Progenitor cell of endocrine pancreas (in vitro differentiated cells): ENCODE data around the gene CHRNA3. TPM values are rescaled to one million over a fixed set of nuclear protein-coding genes. Genes with fewer than 3 reads are reported as not detected.
"Not testable (repeated sequence)": the region's sequence is repeated elsewhere in the genome, so short reads cannot be mapped to it uniquely, and the experiment has no call there.

Experiments
- DNase-seq: peaks from one replicate; pipeline ENCODE4 v3.0.0; 2021; ENCODE audit warnings: low spot score; ENCODE audit not compliant: unreplicated experiment
- H3K27ac Mint-ChIP-seq: 2 replicates; pipeline ENCODE4 v1.8.0; 2021; ENCODE audit warnings: mild to moderate bottlenecking, moderate library complexity, mixed read lengths
- H3K27me3 Mint-ChIP-seq: 2 replicates; pipeline ENCODE4 v1.8.0; 2021; ENCODE audit warnings: mixed read lengths
- H3K36me3 Mint-ChIP-seq: 2 replicates; pipeline ENCODE4 v1.8.0; 2022; ENCODE audit warnings: mixed read lengths; ENCODE audit not compliant: insufficient read depth
- H3K4me1 Mint-ChIP-seq: 2 replicates; pipeline ENCODE4 v1.8.0; 2021; ENCODE audit warnings: low read depth, mixed read lengths
- H3K4me3 Mint-ChIP-seq: 2 replicates; pipeline ENCODE4 v1.8.0; 2021; ENCODE audit warnings: low read depth, mild to moderate bottlenecking, moderate library complexity, mixed read lengths
- H3K9me3 Mint-ChIP-seq: 2 replicates; pipeline ENCODE4 v1.8.0; 2021; ENCODE audit warnings: low read depth, mixed read lengths
- total RNA-seq: library from RNA; stranded (reverse); gene quantifications from 2 replicates; pipeline ENCODE4 v1.2.1, GENCODE V29; 2021
- TF ChIP-seq, protein P1 (sequence below): fragments of 200-600 bp; sonication (generic); IDR thresholded peaks from one replicate; pipeline ENCODE4 v1.5.0; 2021; ENCODE audit warnings: antibody characterized with exemption, mild to moderate bottlenecking; ENCODE audit not compliant: unreplicated experiment

Gene CHRNA3
- total RNA-seq, 1 donor from 2014 or later: 0.29 TPM

DNA sequence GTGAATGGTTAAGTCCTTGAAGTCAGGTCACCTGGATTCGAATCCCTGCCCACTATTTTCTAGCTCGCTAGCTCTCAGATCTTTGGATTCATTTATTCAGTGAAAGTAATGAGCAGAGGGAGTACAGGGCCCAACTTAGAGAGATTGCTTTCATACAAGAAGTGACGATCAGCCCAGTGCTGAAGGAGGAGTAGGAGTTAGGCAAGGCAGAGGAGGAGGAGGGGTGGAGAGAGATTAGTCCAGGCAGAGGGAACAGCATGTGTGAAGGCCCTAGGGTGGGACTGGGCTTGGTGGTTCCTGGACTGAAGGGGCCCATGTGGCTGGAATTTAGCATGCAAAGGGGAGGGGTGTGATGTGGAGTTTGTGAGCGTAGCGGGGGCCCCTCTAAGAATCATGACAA is 59.3 kb downstream of the CHRNA3 start:
- Mint-ChIP-seq H3K4me3 (no peak overlapping the region), H3K4me1 (peaks cover 5% of the 10 kb centered on the region), H3K27me3 (peaks cover 33% of the 10 kb centered on the region), H3K36me3 (no peaks in the 10 kb centered on the region), H3K27ac (no peak overlapping the region), H3K9me3 (no peaks in the 10 kb centered on the region)
- DNase-seq: no peak
- TF ChIP-seq, protein P1, sequence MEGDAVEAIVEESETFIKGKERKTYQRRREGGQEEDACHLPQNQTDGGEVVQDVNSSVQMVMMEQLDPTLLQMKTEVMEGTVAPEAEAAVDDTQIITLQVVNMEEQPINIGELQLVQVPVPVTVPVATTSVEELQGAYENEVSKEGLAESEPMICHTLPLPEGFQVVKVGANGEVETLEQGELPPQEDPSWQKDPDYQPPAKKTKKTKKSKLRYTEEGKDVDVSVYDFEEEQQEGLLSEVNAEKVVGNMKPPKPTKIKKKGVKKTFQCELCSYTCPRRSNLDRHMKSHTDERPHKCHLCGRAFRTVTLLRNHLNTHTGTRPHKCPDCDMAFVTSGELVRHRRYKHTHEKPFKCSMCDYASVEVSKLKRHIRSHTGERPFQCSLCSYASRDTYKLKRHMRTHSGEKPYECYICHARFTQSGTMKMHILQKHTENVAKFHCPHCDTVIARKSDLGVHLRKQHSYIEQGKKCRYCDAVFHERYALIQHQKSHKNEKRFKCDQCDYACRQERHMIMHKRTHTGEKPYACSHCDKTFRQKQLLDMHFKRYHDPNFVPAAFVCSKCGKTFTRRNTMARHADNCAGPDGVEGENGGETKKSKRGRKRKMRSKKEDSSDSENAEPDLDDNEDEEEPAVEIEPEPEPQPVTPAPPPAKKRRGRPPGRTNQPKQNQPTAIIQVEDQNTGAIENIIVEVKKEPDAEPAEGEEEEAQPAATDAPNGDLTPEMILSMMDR: no peak

DNA sequence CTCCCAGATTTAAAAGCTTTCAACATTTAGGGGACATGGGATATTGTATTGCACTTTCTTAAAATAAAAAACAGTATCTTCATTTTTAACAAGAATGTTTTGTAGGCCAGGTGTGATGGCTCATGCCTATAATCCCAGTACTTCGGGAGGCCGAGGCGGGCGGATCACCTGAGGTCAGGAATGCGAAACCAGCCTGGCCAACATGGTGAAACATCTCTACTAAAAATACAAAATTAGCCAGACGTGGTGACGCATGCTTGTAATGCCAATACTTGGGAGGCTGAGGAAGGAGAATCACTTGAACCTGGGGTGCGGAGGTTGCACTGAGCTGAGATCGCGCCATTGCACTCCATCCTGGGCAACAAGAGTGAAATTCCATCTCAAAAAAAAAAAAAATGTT is 60.6 kb downstream of the CHRNA3 start:
- H3K4me3 Mint-ChIP-seq, H3K27ac Mint-ChIP-seq, H3K4me1 Mint-ChIP-seq, H3K9me3 Mint-ChIP-seq, DNase-seq, H3K36me3 Mint-ChIP-seq: not testable (repeated sequence)
- peaks cover 31% of the 10 kb centered on the region for H3K27me3 Mint-ChIP-seq

DNA sequence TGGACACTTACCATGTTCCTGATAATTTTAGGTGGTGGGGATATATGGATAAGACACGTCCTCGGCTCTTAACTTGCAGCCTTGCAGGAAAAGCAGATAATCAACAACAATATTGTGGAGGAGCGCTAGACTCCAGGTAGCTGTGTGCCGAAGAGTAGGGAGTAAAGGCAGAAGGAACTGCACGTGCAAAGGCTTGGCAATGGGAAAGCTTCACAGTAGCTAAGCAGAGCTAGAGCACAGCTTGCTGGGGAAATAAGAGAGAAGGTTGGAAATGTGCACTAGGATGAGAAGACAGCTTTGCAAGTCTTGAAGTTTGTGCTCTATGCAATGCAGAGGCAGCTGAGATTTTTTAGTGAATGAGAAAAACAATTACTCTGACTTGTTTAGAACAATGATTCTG is 68.2 kb downstream of the CHRNA3 start:
- Mint-ChIP-seq H3K27ac (no peak overlapping the region), H3K4me1 (no peaks in the 10 kb centered on the region), H3K36me3 (peaks cover 10% of the 10 kb centered on the region), H3K4me3 (no peak overlapping the region), H3K9me3 (no peaks in the 10 kb centered on the region), H3K27me3 (peaks cover 4% of the 10 kb centered on the region)
- TF ChIP-seq, protein P1: no peak
- no peak for DNase-seq

DNA sequence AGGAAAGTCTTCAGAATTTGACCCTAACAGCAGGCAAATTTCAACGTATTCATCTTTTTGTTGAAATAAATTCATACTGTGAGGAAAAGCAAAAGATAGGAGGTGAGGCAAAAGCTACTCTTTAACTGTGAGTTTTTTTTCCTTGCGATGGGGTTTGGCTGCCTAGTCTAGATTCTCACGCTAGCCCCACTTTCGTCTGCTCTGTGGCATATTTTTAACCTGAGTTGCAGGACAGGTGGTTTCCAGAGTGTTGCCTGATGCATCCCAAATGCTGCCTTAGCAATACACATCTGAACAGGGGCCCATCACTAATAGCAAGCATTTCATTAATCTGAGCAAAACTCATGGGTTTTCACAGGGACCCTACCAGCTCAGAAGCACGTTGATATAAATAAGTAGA is 68.9 kb downstream of the CHRNA3 start:
- no peak for DNase-seq
- no peaks in the 10 kb centered on the region for H3K9me3 Mint-ChIP-seq
- H3K27me3 Mint-ChIP-seq: peaks cover 4% of the 10 kb centered on the region
- no peak overlapping the region for H3K27ac Mint-ChIP-seq
- H3K36me3 Mint-ChIP-seq: peaks cover 10% of the 10 kb centered on the region
- H3K4me3 Mint-ChIP-seq: no peak overlapping the region
- H3K4me1 Mint-ChIP-seq: no peaks in the 10 kb centered on the region
- TF ChIP-seq, protein P1: no peak

DNA sequence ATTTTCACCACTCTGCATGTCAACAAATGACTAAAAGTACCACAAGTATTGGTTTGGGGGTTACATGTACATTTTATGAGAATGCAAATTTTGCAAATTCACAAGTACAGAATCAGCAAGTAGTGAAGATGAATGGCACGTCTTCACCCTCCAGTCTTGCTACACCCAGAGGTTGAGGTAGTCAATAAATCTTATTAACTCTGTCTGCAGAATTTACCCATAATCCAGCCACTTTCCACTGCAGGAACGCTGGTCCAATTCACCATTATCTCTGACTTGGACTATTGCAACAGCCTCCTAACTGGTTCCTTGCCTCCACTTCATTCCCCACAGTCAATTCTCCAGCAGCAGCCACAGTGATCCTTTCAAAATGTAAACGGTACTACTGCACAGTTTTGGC is 70.0 kb downstream of the CHRNA3 start:
- TF ChIP-seq, protein P1: no peak
- H3K36me3 Mint-ChIP-seq: peaks cover 12% of the 10 kb centered on the region

DNA sequence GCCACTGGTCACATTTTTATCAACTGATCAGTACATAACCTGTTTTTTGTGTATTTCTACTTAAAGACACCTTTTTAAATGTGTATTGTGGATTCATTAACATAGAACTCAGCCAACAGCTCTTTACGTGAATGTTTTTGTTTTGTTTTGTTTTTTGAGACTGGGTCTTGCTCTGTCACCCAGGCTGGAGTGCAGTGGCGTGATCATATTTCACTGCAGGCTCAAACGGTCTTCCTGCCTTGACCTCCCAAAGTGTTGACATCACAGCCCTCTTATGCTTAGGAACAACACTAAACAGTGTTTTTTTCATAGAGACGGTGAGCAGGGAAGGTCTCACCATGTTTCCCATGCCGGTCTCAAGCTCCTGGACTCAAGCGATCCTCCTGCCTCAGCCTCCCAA is 70.6 kb downstream of the CHRNA3 start:
- Mint-ChIP-seq H3K27ac (no peak overlapping the region), H3K9me3 (no peaks in the 10 kb centered on the region), H3K36me3 (peaks cover 12% of the 10 kb centered on the region), H3K4me3 (no peak overlapping the region), H3K27me3 (peaks cover 4% of the 10 kb centered on the region), H3K4me1 (no peaks in the 10 kb centered on the region)
- no peak for DNase-seq
- TF ChIP-seq, protein P1: no peak

More for the DNA sequence above, 70.0 kb downstream of the CHRNA3 start:
- Mint-ChIP-seq H3K27ac (no peak overlapping the region), H3K4me1 (no peaks in the 10 kb centered on the region), H3K4me3 (no peak overlapping the region), H3K27me3 (peaks cover 4% of the 10 kb centered on the region), H3K9me3 (no peaks in the 10 kb centered on the region)
- no peak for DNase-seq

Other genes with a start within 250 kb of the CHRNA3 start
- gene IREB2, start 182.8 kb downstream of the CHRNA3 start, total RNA-seq: 87.4 and 95.3 TPM in 2 replicates
- gene HYKK, start 113.4 kb downstream of the CHRNA3 start, total RNA-seq: 4.1 and 4.3 TPM in 2 replicates
- gene PSMA4, start 80.6 kb downstream of the CHRNA3 start, total RNA-seq: 214 and 221 TPM in 2 replicates
- gene CHRNA5, start 55.5 kb downstream of the CHRNA3 start, total RNA-seq: 8.0 and 8.1 TPM in 2 replicates
- 1.0 and 2.4 TPM in 2 replicates for gene CHRNB4, start 20.2 kb upstream of the CHRNA3 start, total RNA-seq
- gene ADAMTS7, start 190.5 kb upstream of the CHRNA3 start, total RNA-seq: 119 and 127 TPM in 2 replicates